Activated B cell treated with CpG ODN at 0.5 μM for 24 hours (primary cell): ENCODE measurements around the gene RBBP7. TPM values are rescaled to one million over a fixed set of nuclear protein-coding genes. Genes with fewer than 3 reads are reported as not detected.
A peak's percentile ranks its signal among the peaks of the same experiment; 100 is the strongest.

Experiments
- ATAC-seq: fragments of 200-7000 bp; cut with Tn5 transposase; one replicate; pipeline ENCODE4 v1.10.0; 2021; ENCODE audit warnings: low read depth, mild to moderate bottlenecking, moderate library complexity
- CTCF ChIA-PET: fragments of 350-600 bp; sonication (Branson Sonifier 250); formaldehyde crosslinking; loops from one replicate; lab custom pipeline; 2021; ENCODE audit warnings: antibody characterized with exemption; lab: Charles Lee
- POLR2A ChIA-PET: fragments of 350-600 bp; sonication (Branson Sonifier 250); formaldehyde crosslinking; loops from one replicate; lab custom pipeline; 2021; ENCODE audit warnings: antibody characterized with exemption; lab: Charles Lee
- DNase-seq: peaks from one replicate; pipeline ENCODE4 v3.0.0; 2022
- H3K27ac Mint-ChIP-seq: one replicate; pipeline ENCODE4 v1.8.0; 2020; ENCODE audit warnings: mixed read lengths
- H3K27me3 Mint-ChIP-seq: one replicate; pipeline ENCODE4 v1.8.0; 2021; ENCODE audit warnings: mixed read lengths
- H3K36me3 Mint-ChIP-seq: one replicate; pipeline ENCODE4 v1.8.0; 2021; ENCODE audit warnings: low read depth, mixed read lengths
- H3K4me1 Mint-ChIP-seq: one replicate; pipeline ENCODE4 v1.8.0; 2021; ENCODE audit warnings: mixed read lengths
- H3K4me3 Mint-ChIP-seq: one replicate; pipeline ENCODE4 v1.8.0; 2020; ENCODE audit warnings: mild to moderate bottlenecking, mixed read lengths
- H3K9me3 Mint-ChIP-seq: one replicate; pipeline ENCODE4 v1.8.0; 2020; ENCODE audit warnings: mixed read lengths
- intact Hi-C: fragments of 100-400 bp; cut with micrococcal nuclease; formaldehyde crosslinking; loops from one replicate; pipeline ENCODE4 v1.15.1; 2024
- total RNA-seq: library from RNA; stranded (reverse); gene quantifications from 2 replicates; pipeline ENCODE4 v1.2.3, GENCODE V29; 2022
- TF ChIP-seq, protein P1 (sequence below): fragments of 200-600 bp; IDR thresholded peaks from one replicate; pipeline ENCODE4 v1.8.0; 2022; ENCODE audit warnings: antibody characterized with exemption, mild to moderate bottlenecking

Gene RBBP7
- total RNA-seq, result 97.9 and 103 TPM in 2 replicates

- POLR2A ChIA-PET, result interaction anchor here (0.7 to 4.5 kb wide), 6 partner anchors 10 to 869 kb away, joined by 3 to 51 read pairs (median 5); no protein-coding TSS in a partner anchor
- Mint-ChIP-seq H3K27ac (peak within 1 kb of the TSS; percentile 94), H3K36me3 (peaks cover 16% of the 10 kb centered on the region), H3K9me3 (no peaks in the 10 kb centered on the region), H3K4me1 (peaks cover 49% of the 10 kb centered on the region), H3K4me3 (peak within 1 kb of the TSS; percentile 91), H3K27me3 (no peaks in the 10 kb centered on the region)
- CTCF ChIA-PET, result interaction anchor here (1.1 kb wide), 1 partner anchor 13 kb away, joined by 9 read pairs; no protein-coding TSS in a partner anchor
- intact Hi-C loops, result loop anchor here (1.0 to 5.0 kb wide), 7 partner anchors 12 to 1555 kb away; partner anchors contain the start of genes CDKL5, REPS2, SCML1 and TXLNG
- ATAC-seq (peak; percentile 81), DNase-seq (peak; percentile 85)
- TF ChIP-seq, protein P1, sequence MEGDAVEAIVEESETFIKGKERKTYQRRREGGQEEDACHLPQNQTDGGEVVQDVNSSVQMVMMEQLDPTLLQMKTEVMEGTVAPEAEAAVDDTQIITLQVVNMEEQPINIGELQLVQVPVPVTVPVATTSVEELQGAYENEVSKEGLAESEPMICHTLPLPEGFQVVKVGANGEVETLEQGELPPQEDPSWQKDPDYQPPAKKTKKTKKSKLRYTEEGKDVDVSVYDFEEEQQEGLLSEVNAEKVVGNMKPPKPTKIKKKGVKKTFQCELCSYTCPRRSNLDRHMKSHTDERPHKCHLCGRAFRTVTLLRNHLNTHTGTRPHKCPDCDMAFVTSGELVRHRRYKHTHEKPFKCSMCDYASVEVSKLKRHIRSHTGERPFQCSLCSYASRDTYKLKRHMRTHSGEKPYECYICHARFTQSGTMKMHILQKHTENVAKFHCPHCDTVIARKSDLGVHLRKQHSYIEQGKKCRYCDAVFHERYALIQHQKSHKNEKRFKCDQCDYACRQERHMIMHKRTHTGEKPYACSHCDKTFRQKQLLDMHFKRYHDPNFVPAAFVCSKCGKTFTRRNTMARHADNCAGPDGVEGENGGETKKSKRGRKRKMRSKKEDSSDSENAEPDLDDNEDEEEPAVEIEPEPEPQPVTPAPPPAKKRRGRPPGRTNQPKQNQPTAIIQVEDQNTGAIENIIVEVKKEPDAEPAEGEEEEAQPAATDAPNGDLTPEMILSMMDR, result no peak
These were observed at the start of gene RBBP7 for GRCh38 chrX:16870095-16870861. TSS of gene RBBP7 (minus strand) at chrX:16870362. CDS start at chrX:16870053, 309 bp downstream.

GRCh38 chrX:16918979-16919378, 48.8 kb upstream of the RBBP7 start:
- Mint-ChIP-seq H3K27ac (no peak overlapping the region), H3K4me3 (no peak overlapping the region), H3K9me3 (no peaks in the 10 kb centered on the region), H3K4me1 (no peaks in the 10 kb centered on the region), H3K27me3 (no peaks in the 10 kb centered on the region), H3K36me3 (no peaks in the 10 kb centered on the region)
- intact Hi-C loops, result no loop called here
- ATAC-seq (no peak), DNase-seq (no peak)
- ChIA-PET CTCF (no interaction called here), POLR2A (no interaction called here)
- TF ChIP-seq, protein P1, result no peak

GRCh38 chrX:16917120-16917519, 47.0 kb upstream of the RBBP7 start:
- no peaks in the 10 kb centered on the region for H3K4me1 Mint-ChIP-seq
- H3K4me3 Mint-ChIP-seq, result no peak overlapping the region
- POLR2A ChIA-PET, result no interaction called here
- CTCF ChIA-PET, result no interaction called here
- no peaks in the 10 kb centered on the region for H3K27me3 Mint-ChIP-seq
- no peak for DNase-seq
- TF ChIP-seq, protein P1, result no peak
- intact Hi-C loops, result no loop called here
- no peaks in the 10 kb centered on the region for H3K36me3 Mint-ChIP-seq
- H3K9me3 Mint-ChIP-seq, result no peaks in the 10 kb centered on the region
- H3K27ac Mint-ChIP-seq, result no peak overlapping the region
- no peak for ATAC-seq

DNA sequence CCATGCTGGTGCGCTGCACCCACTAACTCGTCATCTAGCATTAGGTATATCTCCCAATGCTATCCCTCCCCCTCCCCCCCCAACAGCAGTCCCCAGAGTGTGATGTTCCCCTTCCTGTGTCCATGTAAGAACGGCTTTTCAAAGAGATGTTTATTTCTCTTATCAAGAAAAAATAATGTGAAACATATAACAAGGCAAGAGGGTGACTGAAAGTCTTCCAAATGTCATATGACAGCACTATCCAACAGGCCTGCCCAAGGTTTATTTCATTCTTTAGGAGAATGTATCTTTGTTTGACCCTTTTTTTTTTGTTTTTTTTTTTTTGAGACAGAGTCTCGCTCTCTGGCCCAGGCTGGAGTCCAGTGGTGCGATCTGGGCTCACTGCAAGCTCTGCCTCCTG, 46.4 kb upstream of the RBBP7 start:
- Mint-ChIP-seq H3K36me3 (no peaks in the 10 kb centered on the region), H3K4me3 (no peak overlapping the region), H3K9me3 (no peaks in the 10 kb centered on the region), H3K27me3 (no peaks in the 10 kb centered on the region), H3K27ac (no peak overlapping the region), H3K4me1 (no peaks in the 10 kb centered on the region)
- POLR2A ChIA-PET, result no interaction called here
- CTCF ChIA-PET, result no interaction called here
- TF ChIP-seq, protein P1, result no peak
- intact Hi-C loops, result no loop called here
- DNase-seq, result no peak
- ATAC-seq, result no peak

GRCh38 chrX:16914058-16914457, 43.9 kb upstream of the RBBP7 start:
- ChIA-PET CTCF (no interaction called here), POLR2A (no interaction called here)
- Mint-ChIP-seq H3K27me3 (no peaks in the 10 kb centered on the region), H3K36me3 (no peaks in the 10 kb centered on the region), H3K9me3 (no peaks in the 10 kb centered on the region), H3K4me1 (no peaks in the 10 kb centered on the region), H3K4me3 (no peak overlapping the region), H3K27ac (no peak overlapping the region)
- intact Hi-C loops, result no loop called here
- ATAC-seq (no peak), DNase-seq (no peak)
- TF ChIP-seq, protein P1, result no peak
